SHP77 treated with DMSO at 0.1 percent for 48 hours (cell line): ENCODE data around the gene RPUSD3.
"Not testable (repeated sequence)": the region's sequence is repeated elsewhere in the genome, so short reads cannot be mapped to it uniquely, and the experiment has no call there.

Source experiments
- DNase-seq: peaks from one replicate; lab custom pipeline; 2025; lab: John Stamatoyannopoulos, UW

Gene RPUSD3

DNA sequence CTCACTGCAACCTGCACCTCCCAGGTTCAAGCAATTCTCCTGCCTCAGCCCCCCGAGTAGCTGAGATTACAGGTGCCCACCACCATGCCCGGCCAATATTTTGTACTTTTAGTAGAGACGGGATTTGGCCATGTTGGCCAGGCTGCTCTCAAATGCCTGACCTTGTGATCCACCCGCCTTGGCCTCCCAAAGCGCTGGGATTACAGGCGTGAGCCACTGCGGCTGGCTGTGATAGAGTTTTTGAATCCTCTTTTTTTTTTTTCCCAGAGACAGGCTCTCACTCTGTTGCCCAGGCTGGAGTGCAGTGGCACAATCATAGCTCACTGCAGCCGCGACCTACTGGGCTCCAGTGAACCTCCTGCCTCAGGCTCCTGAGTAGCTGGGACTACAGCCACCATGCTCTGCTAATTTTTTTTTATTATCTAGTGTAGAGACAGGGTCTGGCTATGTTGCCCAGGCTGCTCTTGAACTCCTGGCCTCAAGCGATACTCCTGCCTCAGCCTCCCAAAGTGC, 21.4 kb upstream of the RPUSD3 start:
- not testable (repeated sequence) for DNase-seq

- DNase-seq = peak; percentile 68
These were observed 20.6 kb upstream of the RPUSD3 start for GRCh38 chr3:9864200-9864927.

- no peak for DNase-seq
These were observed 19.4 kb upstream of the RPUSD3 start for GRCh38 chr3:9863058-9863772.

- no peak for DNase-seq
These were observed 18.7 kb upstream of the RPUSD3 start for GRCh38 chr3:9862391-9863057.

DNA sequence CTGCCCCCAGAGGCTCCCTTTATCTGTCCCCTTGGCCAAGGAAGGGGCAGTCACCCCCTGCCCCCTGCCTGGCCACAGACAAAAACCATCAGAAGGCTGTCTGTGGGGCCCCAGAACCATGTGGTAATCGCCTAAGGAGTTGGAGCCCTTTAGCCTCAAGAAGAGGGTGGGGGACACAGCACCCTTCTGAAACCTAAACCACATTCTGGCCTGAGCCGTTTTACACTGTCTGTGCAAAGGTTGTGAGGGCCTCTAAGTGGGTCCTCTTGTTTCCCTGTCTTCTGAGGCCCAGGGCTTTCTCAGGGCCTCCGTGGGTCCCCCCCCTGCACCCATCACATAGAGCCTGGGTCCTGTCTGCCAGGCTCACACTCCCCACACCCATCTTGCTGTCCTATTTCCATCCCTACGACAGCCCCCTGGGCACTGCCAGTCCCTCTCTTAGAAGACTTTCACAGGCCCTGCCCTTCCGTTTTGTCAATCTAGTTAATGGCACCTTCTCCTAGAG, 17.9 kb upstream of the RPUSD3 start:
- DNase-seq = no peak

DNA sequence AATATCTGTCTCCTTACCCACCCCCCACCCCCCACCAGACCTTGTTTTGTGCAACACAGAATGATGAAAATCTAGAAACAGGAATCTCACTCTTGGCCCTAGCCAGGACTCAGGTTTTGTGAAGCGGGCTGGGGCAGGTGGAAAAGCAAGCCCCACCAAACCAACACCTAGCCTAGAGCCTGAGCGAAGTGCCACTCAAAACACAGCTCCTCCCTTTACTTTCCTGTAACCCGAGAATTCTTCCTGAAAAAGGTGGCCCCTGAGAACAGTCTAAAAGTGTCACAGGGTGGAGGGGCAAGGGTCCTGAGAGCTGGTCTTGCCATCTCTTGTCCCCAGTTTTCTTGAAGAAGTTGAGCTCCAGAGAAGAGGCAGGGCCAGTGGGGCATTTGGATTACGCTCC, 17.4 kb upstream of the RPUSD3 start:
- no peak for DNase-seq

- DNase-seq = no peak
These were observed 15.8 kb upstream of the RPUSD3 start for GRCh38 chr3:9859530-9860025.

DNA sequence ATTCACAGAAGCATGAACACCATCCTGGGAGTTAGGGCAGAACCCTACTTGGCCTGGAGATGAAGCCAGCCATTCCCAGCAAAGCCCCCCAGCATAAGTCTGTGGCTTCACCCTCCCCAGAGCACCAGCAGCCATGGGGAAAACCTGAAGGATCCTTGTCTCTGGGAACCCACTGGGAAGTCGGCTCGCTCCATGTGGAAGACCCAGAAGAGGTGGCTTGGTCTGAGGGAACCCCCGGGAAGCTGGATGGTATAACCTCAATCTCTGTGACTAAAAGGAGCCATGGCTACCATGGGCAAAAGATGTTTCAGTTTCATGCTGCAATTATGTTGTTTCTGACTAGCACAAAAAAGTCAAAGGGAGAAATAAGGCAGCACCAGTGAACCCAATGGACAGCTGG, 11.8 kb upstream of the RPUSD3 start:
- no peak for DNase-seq

GRCh38 chr3:9854291-9854940, 10.6 kb upstream of the RPUSD3 start:
- not testable (repeated sequence) for DNase-seq

- DNase-seq = no peak
These were observed 8.7 kb upstream of the RPUSD3 start for GRCh38 chr3:9852528-9852927.

- not testable (repeated sequence) for DNase-seq
These were observed 8.1 kb upstream of the RPUSD3 start for GRCh38 chr3:9851926-9852325.

DNA sequence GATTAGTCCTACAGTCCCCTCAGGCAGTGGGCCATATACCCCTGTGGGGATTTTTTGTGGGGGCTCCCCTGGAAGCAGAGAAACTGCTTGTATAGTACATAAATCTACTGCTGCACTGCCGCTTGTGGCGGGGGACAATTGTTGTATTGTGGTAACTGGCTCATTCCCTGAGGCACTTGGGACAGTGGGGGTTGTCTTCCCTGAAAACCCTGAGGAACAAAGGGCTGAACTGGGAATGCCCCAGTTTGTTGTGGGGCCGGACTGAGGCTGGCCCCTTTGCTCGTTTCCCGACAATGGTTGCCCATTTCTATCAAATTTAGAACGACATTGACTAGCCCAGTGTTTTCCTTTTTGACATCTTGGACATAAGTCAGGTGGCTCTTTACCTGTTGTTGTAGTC, 7.6 kb upstream of the RPUSD3 start:
- DNase-seq = not testable (repeated sequence)

- DNase-seq = peak; percentile 30
These were observed 5.1 kb upstream of the RPUSD3 start for GRCh38 chr3:9848860-9849259.

GRCh38 chr3:9847870-9848269, 4.1 kb upstream of the RPUSD3 start:
- not testable (repeated sequence) for DNase-seq

GRCh38 chr3:9846931-9847488, 3.2 kb upstream of the RPUSD3 start:
- no peak for DNase-seq

DNA sequence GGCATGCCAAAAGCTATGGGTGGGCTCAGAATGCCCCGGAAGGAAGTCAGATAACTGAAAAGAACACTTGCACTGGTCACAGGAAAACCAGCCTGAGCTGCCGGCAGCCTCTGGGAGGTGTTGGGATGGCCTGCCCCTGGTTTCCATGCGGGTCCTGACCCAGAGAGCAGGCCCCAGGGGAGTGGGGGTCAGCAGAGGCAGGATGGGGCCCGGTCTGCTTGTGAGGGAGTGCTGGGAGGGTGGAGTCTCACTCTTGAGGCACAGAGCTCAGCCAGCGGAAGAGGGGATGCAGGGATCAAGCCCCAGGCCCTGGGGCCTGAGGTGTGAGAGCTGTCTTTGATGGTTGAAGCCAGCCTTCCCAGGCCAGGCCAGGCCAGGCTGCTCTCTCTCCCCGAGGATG, 2.4 kb upstream of the RPUSD3 start:
- DNase-seq = no peak

DNA sequence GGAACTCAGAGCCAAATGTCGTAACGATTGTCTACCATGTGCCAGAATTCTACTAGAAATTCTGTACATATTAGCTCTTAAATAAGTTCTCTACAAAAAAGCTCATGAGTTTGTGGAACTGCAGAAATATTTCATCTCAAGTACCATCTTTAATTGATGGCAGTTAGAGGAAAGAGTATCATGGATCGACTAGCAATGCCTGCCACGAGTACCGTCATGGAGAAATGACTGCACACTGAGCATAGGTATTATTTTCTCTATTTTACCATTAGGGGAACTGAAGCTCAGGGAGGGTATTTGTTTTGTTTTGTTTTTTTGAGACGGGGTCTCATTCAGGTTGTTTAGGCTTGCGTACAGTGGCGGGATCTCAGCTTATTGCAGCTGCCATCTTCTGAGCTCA, 2.8 kb downstream of the RPUSD3 start:
- no peak for DNase-seq

- no peak for DNase-seq
These were observed 5.0 kb downstream of the RPUSD3 start for GRCh38 chr3:9838856-9839255.

DNA sequence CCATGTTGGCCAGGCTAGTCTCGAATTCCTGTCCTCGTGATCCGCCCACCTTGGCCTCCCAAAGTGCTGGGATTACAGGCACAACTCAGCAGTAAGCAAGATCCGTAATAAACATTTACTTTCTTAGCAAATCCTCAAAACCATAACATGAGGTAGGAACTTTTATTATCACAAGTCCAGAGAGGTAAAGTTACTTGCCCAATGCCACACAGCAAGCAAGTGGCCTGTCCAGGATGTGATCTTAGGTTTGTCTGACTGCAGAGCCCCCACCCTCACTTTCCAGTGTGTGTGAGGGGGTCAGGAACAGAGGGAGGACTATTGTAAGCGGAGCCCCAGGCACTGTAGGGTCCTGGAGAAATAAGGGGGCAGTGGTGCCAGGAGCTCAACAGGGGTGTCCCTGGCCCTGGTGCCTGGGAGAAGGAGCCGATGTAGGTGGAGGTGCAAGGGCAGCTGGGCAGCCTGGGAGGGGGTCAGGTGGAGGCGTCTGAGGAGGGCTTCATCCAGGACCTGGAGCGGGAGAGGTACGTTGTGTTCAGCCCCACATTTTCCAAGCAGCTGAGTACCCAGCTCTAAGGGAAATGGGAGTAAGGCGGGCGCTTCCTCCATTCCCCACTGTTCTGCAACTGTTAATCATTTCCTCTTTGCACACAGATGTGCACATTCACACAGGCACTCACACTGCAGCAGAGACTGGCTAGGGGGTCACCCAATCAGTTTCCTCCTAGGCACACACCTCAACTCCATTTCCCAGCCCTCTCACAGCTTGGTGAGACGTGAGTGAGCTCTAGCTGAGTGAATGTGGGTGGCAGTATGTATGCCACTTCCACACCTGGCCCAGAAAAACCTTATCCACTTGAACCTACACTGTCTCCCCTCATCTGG, 5.9 kb downstream of the RPUSD3 start:
- no peak for DNase-seq

DNA sequence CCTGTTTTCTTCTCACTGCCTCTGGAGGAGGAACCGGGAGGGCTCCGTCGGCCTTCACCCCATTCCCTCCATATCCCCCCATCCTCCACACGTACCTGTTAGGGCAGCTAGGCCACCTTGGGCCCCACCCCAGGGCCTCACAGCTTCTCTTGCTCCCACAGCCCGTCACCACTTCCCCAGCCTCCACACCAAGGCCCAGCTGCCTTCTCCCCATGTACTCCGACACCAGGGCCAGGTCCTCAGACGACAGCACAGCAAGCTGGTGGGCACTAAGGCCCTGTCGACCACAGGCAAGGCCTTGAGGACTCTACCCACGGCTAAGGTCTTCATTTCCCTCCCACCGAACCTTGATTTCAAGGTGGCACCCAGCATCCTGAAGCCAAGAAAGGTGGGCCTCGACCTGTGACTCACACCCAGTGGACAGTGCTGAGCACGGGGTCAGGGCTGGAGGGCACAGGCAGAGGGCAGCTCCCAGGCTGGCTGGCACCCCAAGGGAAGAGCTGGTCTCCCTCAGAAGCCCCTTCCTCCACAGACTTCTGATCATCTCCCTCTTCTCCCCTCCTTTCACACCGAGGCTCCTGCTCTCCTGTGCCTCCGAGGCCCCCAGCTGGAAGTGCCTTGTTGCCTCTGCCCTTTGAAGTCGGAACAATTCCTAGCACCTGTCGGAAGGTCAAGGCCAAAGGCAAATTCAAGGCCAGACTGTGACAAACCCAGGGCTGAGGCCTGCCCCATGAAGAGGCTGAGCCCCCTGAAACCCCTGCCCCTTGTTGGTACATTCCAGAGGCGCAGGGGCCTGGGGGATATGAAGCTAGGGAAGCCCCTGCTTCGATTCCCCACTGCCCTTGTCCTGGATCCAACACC, 9.1 kb downstream of the RPUSD3 start:
- no peak for DNase-seq
